Stimulated activated memory B cell treated with anti-CD40 and anti-IgM and Interleukin-4, amounts not matched to agents 10 μg/mL and 1 μg/mL and 100 μg/mL, for 72 hours (primary cell): Measurements from ENCODE around the gene MDH2.
"Not testable (repeated sequence)": the region's sequence is repeated elsewhere in the genome, so short reads cannot be mapped to it uniquely, and the experiment has no call there.

ENCODE experiments used
- ATAC-seq: fragments of 150-1000 bp; cut with Tn5 transposase; 2 replicates; pipeline ENCODE4 v1.10.0; 2021
- H3K27ac Mint-ChIP-seq: one replicate; pipeline ENCODE4 v1.8.0; 2022; ENCODE audit warnings: mild to moderate bottlenecking, mixed read lengths
- H3K27me3 Mint-ChIP-seq: one replicate; pipeline ENCODE4 v1.8.0; 2022; ENCODE audit warnings: mixed read lengths
- H3K36me3 Mint-ChIP-seq: one replicate; pipeline ENCODE4 v1.8.0; 2022; ENCODE audit warnings: mixed read lengths
- H3K4me1 Mint-ChIP-seq: one replicate; pipeline ENCODE4 v1.8.0; 2022; ENCODE audit warnings: mixed read lengths
- H3K4me3 Mint-ChIP-seq: one replicate; pipeline ENCODE4 v1.8.0; 2022; ENCODE audit warnings: mild to moderate bottlenecking, moderate library complexity, mixed read lengths
- H3K9me3 Mint-ChIP-seq: one replicate; pipeline ENCODE4 v1.8.0; 2022; ENCODE audit warnings: mixed read lengths

MDH2 gene

GRCh38 chr7:76073335-76073990, 25.6 kb downstream of the MDH2 start:
- peaks cover 11% of the 10 kb centered on the region for H3K4me1 Mint-ChIP-seq
- no peak overlapping the region for H3K4me3 Mint-ChIP-seq
- H3K27ac Mint-ChIP-seq, result no peak overlapping the region
- no peaks in the 10 kb centered on the region for H3K27me3 Mint-ChIP-seq
- no peaks in the 10 kb centered on the region for H3K36me3 Mint-ChIP-seq
- ATAC-seq, result no peak
- H3K9me3 Mint-ChIP-seq, result peaks cover 7% of the 10 kb centered on the region

DNA sequence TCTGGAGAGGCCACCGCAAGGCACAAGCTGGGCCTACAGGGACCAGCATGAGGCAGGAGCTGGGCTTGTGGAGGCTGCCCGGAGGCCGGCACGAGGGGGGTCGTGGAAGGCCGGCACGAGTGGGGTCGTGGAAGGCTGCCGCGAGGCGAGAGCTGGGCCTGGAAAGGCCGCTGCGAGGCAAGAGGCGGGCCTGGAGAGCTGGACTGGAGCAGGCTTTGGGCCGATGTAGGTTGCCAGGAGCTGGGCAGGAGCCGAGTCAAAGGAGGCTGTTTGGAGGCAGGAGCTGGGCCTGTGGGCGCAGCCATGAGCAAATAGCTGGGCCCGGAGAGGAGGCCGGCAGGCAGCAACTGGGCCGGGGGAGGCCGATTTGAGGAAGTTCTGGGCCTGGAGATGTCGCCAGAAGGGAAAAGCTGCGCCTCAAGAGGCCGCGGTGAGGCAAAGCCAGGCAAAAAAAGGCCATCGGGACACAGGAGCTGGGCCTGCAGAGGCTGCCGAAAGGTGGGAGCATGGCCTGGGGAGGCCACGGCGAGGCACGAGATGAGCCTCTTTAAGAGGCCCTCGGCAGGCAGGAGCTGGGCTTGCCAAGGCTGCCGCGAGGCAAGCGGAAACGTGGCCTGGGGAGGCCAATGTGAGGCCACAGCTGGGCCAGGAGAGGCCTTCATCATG, 26.5 kb downstream of the MDH2 start:
- Mint-ChIP-seq H3K27me3 (no peaks in the 10 kb centered on the region), H3K9me3 (peaks cover 7% of the 10 kb centered on the region), H3K4me3 (no peak overlapping the region), H3K4me1 (peaks cover 11% of the 10 kb centered on the region), H3K36me3 (no peaks in the 10 kb centered on the region), H3K27ac (no peak overlapping the region)
- ATAC-seq, result no peak

GRCh38 chr7:76074972-76075370, 27.1 kb downstream of the MDH2 start:
- H3K4me3 Mint-ChIP-seq, result no peak overlapping the region
- peaks cover 7% of the 10 kb centered on the region for H3K9me3 Mint-ChIP-seq
- no peak for ATAC-seq
- H3K4me1 Mint-ChIP-seq, result peaks cover 7% of the 10 kb centered on the region
- H3K27ac Mint-ChIP-seq, result no peak overlapping the region
- no peaks in the 10 kb centered on the region for H3K36me3 Mint-ChIP-seq
- peaks cover 4% of the 10 kb centered on the region for H3K27me3 Mint-ChIP-seq

DNA sequence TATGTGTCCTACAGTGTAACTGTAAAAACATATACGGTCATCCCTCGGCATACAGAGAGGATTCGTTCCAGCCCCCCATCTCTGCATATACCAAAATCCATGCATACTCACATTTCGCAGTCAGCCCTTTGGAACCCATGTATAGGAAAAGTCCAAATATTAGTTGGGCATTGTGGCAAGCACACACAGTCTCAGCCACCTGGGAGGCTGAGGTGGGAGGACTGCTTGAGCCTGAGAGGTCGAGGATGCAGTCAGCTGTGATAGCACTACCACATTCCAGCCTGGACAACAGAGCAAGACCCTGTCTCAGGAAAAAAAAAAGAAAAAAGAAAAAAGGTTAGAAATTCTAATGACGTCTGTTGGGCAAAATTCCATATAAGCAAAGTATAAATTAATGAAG, 29.1 kb downstream of the MDH2 start:
- no peak overlapping the region for H3K27ac Mint-ChIP-seq
- H3K4me1 Mint-ChIP-seq, result no peaks in the 10 kb centered on the region
- H3K9me3 Mint-ChIP-seq, result peaks cover 7% of the 10 kb centered on the region
- no peaks in the 10 kb centered on the region for H3K36me3 Mint-ChIP-seq
- peaks cover 16% of the 10 kb centered on the region for H3K27me3 Mint-ChIP-seq
- H3K4me3 Mint-ChIP-seq, result no peak overlapping the region
- no peak for ATAC-seq

DNA sequence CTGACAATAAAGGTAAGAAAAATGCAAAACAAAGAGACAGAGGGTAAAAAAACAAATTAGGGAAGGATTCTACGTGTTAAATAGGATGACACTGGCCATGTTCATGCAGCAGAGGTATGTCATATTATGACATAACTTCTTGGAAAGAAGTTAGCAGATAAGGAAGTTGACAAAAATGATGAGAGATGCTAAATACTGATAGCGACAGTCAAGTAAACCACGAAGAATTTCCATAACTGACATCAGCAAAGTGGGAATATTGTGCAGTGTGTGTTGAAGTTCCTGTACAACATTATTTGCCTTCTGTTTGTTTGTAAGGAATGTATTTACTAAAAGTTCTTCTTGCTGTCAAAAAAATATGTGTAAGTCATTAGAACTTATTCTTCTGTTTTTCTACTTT, 29.5 kb downstream of the MDH2 start:
- ATAC-seq, result no peak
- H3K36me3 Mint-ChIP-seq, result no peaks in the 10 kb centered on the region
- peaks cover 16% of the 10 kb centered on the region for H3K27me3 Mint-ChIP-seq
- peaks cover 7% of the 10 kb centered on the region for H3K9me3 Mint-ChIP-seq
- H3K4me3 Mint-ChIP-seq, result no peak overlapping the region
- no peak overlapping the region for H3K27ac Mint-ChIP-seq
- H3K4me1 Mint-ChIP-seq, result no peaks in the 10 kb centered on the region

GRCh38 chr7:76080204-76080603, 32.3 kb downstream of the MDH2 start:
- no peak overlapping the region for H3K4me3 Mint-ChIP-seq
- no peaks in the 10 kb centered on the region for H3K36me3 Mint-ChIP-seq
- H3K27me3 Mint-ChIP-seq, result peaks cover 16% of the 10 kb centered on the region
- H3K4me1 Mint-ChIP-seq, result no peaks in the 10 kb centered on the region
- H3K27ac Mint-ChIP-seq, result no peak overlapping the region
- ATAC-seq, result no peak
- H3K9me3 Mint-ChIP-seq, result peaks cover 4% of the 10 kb centered on the region

GRCh38 chr7:76084115-76084514, 36.2 kb downstream of the MDH2 start:
- ATAC-seq, H3K27ac Mint-ChIP-seq, H3K4me3 Mint-ChIP-seq, H3K36me3 Mint-ChIP-seq, H3K9me3 Mint-ChIP-seq, H3K4me1 Mint-ChIP-seq: not testable (repeated sequence)
- peaks cover 16% of the 10 kb centered on the region for H3K27me3 Mint-ChIP-seq

DNA sequence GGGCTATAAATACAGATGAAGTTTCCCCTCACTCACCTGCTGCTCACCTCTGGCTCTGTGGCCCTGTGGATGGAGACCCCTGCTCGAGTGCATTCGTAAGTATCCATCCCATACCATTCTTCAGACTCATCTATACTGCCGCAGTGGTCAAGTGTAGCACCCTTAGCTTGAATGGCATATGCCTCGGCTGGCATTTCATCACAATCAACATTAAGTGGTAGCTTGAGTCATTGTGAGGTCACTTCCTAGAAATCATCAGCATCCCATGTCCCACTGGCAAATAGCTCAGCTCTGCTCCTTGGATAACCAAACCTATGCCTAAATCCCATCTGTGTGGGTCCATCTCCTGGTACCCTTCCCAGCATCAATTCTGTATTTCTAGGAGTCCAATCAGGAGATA, 38.2 kb downstream of the MDH2 start:
- Mint-ChIP-seq H3K4me3 (no peak overlapping the region), H3K27ac (no peak overlapping the region), H3K4me1 (no peaks in the 10 kb centered on the region), H3K27me3 (peaks cover 9% of the 10 kb centered on the region), H3K36me3 (no peaks in the 10 kb centered on the region), H3K9me3 (no peaks in the 10 kb centered on the region)
- ATAC-seq, result no peak

GRCh38 chr7:76087362-76087791, 39.5 kb downstream of the MDH2 start:
- not testable (repeated sequence) for H3K9me3 Mint-ChIP-seq, H3K4me1 Mint-ChIP-seq, H3K36me3 Mint-ChIP-seq, H3K27ac Mint-ChIP-seq, ATAC-seq, H3K27me3 Mint-ChIP-seq, H3K4me3 Mint-ChIP-seq

DNA sequence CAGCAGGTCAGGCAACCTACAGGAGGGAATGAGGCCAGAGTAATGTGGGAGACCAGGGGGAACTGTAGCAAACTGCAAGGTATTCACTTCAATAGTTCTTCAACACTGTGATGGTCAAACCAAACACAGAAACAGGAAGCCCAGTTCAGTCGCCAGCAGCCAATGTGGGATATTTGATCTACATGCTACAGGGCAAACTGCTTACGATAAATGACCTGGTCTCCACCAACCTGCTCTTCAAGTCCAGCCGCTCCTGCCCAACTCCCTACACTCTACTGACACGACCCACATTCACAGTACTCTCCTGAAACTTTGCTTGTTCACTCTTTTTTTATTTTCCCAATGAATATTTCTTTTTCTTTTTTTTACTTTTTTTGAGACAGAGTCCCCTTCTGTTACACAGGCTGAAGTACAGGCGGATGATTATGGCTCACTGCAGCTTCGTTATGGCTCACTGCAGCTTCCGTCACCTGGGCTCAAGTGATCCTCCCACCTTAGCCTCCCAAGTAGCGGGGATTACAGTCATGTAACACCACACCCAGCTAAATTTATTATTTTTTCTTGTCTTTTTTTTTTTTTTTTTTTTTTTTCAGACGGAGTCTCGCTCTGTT, 42.1 kb downstream of the MDH2 start:
- H3K36me3 Mint-ChIP-seq, result no peaks in the 10 kb centered on the region
- ATAC-seq, result no peak
- no peak overlapping the region for H3K4me3 Mint-ChIP-seq
- no peaks in the 10 kb centered on the region for H3K4me1 Mint-ChIP-seq
- H3K9me3 Mint-ChIP-seq, result peaks cover 3% of the 10 kb centered on the region
- no peak overlapping the region for H3K27ac Mint-ChIP-seq
- peaks cover 25% of the 10 kb centered on the region for H3K27me3 Mint-ChIP-seq

DNA sequence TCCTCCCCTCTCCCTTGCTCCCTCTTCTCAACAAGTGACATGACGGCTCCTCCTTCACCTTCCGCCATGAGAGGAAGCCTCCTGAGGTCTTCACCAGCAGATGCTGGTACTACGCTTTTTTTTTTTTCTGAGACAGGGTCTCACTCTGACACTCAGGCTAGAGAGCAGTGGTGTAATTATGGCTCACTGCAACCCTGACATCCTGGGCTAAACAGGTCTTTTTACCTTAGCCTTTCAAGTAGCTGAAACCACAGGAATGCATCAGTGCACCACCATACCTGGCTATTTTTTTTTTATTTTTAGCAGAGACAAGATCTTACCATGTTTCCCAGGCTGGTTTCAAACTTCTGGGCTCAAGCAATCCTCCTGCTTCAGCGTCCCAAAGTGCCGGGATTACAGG, 43.6 kb downstream of the MDH2 start:
- Mint-ChIP-seq H3K9me3 (peaks cover 3% of the 10 kb centered on the region), H3K4me3 (no peak overlapping the region), H3K27me3 (peaks cover 40% of the 10 kb centered on the region)

GRCh38 chr7:76093531-76093930, 45.6 kb downstream of the MDH2 start:
- ATAC-seq, H3K4me3 Mint-ChIP-seq, H3K27ac Mint-ChIP-seq, H3K4me1 Mint-ChIP-seq, H3K36me3 Mint-ChIP-seq, H3K9me3 Mint-ChIP-seq: not testable (repeated sequence)
- peaks cover 41% of the 10 kb centered on the region for H3K27me3 Mint-ChIP-seq

More for the DNA sequence above, 43.6 kb downstream of the MDH2 start:
- Mint-ChIP-seq H3K4me1 (no peaks in the 10 kb centered on the region), H3K36me3 (no peaks in the 10 kb centered on the region), H3K27ac (no peak overlapping the region)
- no peak for ATAC-seq

- not testable (repeated sequence) for H3K36me3 Mint-ChIP-seq, ATAC-seq, H3K4me3 Mint-ChIP-seq, H3K27ac Mint-ChIP-seq, H3K9me3 Mint-ChIP-seq, H3K4me1 Mint-ChIP-seq
- H3K27me3 Mint-ChIP-seq, result peaks cover 41% of the 10 kb centered on the region
These were observed 46.4 kb downstream of the MDH2 start for GRCh38 chr7:76094326-76094725.

GRCh38 chr7:76095908-76096307, 48.0 kb downstream of the MDH2 start:
- no peak overlapping the region for H3K4me3 Mint-ChIP-seq
- H3K27me3 Mint-ChIP-seq, result peaks cover 34% of the 10 kb centered on the region
- ATAC-seq, result no peak
- no peaks in the 10 kb centered on the region for H3K36me3 Mint-ChIP-seq
- H3K27ac Mint-ChIP-seq, result no peak overlapping the region
- peaks cover 3% of the 10 kb centered on the region for H3K9me3 Mint-ChIP-seq
- H3K4me1 Mint-ChIP-seq, result no peaks in the 10 kb centered on the region

GRCh38 chr7:76101693-76102437, 54.0 kb downstream of the MDH2 start:
- not testable (repeated sequence) for H3K4me3 Mint-ChIP-seq, H3K9me3 Mint-ChIP-seq, H3K36me3 Mint-ChIP-seq, ATAC-seq, H3K4me1 Mint-ChIP-seq, H3K27ac Mint-ChIP-seq
- H3K27me3 Mint-ChIP-seq, result peaks cover 10% of the 10 kb centered on the region
